T-helper 17 cell (primary cell): ENCODE measurements around the gene FAM229B. TPM values are rescaled to one million over a fixed set of nuclear protein-coding genes. Genes with fewer than 3 reads are reported as not detected.
"Not testable (repeated sequence)": the region's sequence is repeated elsewhere in the genome, so short reads cannot be mapped to it uniquely, and the experiment has no call there.

Source experiments
- ATAC-seq: fragments of 150-1000 bp; cut with Tn5 transposase; 2 replicates; pipeline ENCODE4 v1.10.0; 2021; ENCODE audit warnings: mild to moderate bottlenecking, moderate library complexity
- DNase-seq, 3 donors: peaks; one replicate each; pipeline versions ENCODE4 v3.0.0 to v3.0.0-alpha.2; 2020 to 2021
- H3K9me3 ChIP-seq: one replicate; pipeline ENCODE4 v1.7.0; 2013; ENCODE audit warnings: low read length, mild to moderate bottlenecking; ENCODE audit not compliant: control insufficient read depth, poor library complexity, severe bottlenecking
- H3K27ac Mint-ChIP-seq: one replicate; pipeline ENCODE4 v1.8.0; 2022; ENCODE audit warnings: mild to moderate bottlenecking, moderate library complexity, mixed read lengths
- H3K27me3 Mint-ChIP-seq: one replicate; pipeline ENCODE4 v1.8.0; 2022; ENCODE audit warnings: mixed read lengths
- H3K36me3 Mint-ChIP-seq: one replicate; pipeline ENCODE4 v1.8.0; 2022; ENCODE audit warnings: low read depth, mixed read lengths
- H3K4me1 Mint-ChIP-seq: one replicate; pipeline ENCODE4 v1.8.0; 2022; ENCODE audit warnings: mild to moderate bottlenecking, mixed read lengths
- H3K4me3 Mint-ChIP-seq: one replicate; pipeline ENCODE4 v1.8.0; 2022; ENCODE audit warnings: mild to moderate bottlenecking, moderate library complexity, mixed read lengths
- total RNA-seq, 4 donors: library from RNA in 2 of 4; stranded (reverse) in 2 of 4; gene quantifications; one replicate each; pipeline ENCODE4 v1.2.3 and lab custom pipeline; 2022 to 2026

The FAM229B gene
- total RNA-seq, 2 donors from 2014 or later: 0.50 to 3.9 TPM

DNA sequence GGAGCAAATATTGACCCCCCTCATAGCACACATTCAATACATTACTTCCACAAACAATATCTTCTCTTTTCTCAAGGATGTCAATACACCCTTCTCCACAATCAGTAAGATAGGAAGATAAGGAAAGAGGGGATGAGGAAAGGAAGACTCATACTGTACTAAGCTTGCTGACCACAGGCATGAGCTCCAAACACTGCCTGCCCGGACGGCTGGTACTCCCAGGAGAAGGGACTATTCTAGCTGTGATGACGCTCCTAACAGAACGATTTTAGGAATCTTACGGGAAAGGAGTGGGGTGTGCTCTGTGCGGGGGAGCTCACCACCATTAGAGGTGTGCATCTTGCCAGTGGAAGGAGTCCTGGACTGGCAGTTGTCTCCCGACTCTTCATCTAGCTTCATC, 37.4 kb upstream of the FAM229B start:
- DNase-seq (no peak), ATAC-seq (no peak)
- Mint-ChIP-seq H3K36me3 (no peaks in the 10 kb centered on the region), H3K27me3 (peaks cover 9% of the 10 kb centered on the region), H3K27ac (peak overlapping the region; percentile 10), H3K4me3 (no peak overlapping the region), H3K4me1 (peaks cover 7% of the 10 kb centered on the region)
- no peaks in the 10 kb centered on the region for H3K9me3 ChIP-seq

DNA sequence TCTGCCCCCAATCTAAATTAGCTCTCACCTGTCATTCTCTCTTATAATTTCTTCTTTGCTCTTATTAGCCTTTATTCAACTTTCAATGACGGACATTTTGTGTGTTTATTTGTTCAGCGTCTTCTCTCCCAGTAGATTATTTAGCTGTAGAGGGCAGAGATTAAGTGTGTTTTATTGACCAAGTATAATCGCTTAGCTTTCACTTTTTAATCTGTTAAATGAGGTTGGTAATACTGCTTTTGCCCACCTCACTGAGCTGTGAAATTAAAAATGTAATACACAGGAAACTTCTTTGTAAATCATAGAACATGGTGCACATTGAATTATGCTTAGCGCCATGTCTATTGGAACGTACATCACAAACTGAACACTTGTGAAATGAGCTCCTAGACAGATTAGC, 37.0 kb upstream of the FAM229B start:
- DNase-seq (no peak), ATAC-seq (no peak)
- H3K9me3 ChIP-seq: no peaks in the 10 kb centered on the region
- Mint-ChIP-seq H3K4me3 (no peak overlapping the region), H3K4me1 (peaks cover 8% of the 10 kb centered on the region), H3K27me3 (peaks cover 12% of the 10 kb centered on the region), H3K27ac (peak overlapping the region; percentile 10), H3K36me3 (no peaks in the 10 kb centered on the region)

DNA sequence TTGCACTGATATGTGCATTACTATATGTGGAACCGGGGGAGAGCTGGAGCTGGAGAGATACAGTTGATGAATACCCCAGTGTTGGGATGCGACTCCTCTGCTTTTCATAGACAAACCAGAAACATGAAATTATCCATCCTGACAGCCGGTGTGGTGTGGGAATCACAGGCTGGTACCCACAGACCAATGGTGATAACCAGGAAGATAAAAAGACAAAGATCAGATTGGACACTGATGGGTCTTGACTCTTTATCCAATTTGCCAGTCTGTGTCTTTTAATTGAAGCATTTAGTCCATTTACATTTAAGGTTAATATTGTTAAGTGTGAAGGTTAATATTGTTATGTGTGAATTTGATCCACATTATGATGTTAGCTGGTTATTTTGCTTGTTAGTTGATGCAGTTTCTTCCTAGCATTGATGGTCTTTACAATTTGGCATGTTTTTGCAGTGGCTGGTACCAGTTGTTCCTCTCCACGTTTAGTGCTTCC, 36.1 kb upstream of the FAM229B start:
- H3K27ac Mint-ChIP-seq, H3K4me3 Mint-ChIP-seq, DNase-seq, ATAC-seq, H3K9me3 ChIP-seq, H3K36me3 Mint-ChIP-seq, H3K4me1 Mint-ChIP-seq: not testable (repeated sequence)
- H3K27me3 Mint-ChIP-seq: peaks cover 12% of the 10 kb centered on the region

DNA sequence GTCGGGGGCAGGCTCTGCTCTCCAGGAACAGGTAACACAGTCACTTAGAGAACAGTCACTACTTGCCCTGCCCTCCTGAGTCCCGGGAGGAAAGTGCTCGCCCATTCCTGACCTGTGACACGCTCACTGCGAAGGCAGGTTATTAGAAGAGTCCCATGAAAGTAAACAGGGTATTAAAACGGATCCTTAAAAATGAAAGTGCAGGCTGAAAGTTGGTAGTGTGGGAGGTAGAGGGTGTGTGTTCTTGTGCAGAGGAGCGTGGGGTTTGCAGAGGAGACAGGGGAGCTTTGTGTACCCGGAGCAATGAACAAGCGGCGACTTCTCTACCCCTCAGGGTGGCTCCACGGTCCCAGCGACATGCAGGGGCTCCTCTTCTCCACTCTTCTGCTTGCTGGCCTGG, 33.4 kb upstream of the FAM229B start, which contains the start of gene CCN6:
CCN6 (plus strand) TSS at position 104 of the 400 bp plus-strand sequence; CDS start at position 358, 254 bp downstream.
- Mint-ChIP-seq H3K27ac (no peak within 1 kb of the TSS), H3K4me3 (no peak within 1 kb of the TSS), H3K36me3 (no peaks in the 10 kb centered on the region), H3K27me3 (peaks cover 12% of the 10 kb centered on the region), H3K4me1 (peaks cover 8% of the 10 kb centered on the region)
- DNase-seq (no peak), ATAC-seq (no peak)
- no peaks in the 10 kb centered on the region for H3K9me3 ChIP-seq

DNA sequence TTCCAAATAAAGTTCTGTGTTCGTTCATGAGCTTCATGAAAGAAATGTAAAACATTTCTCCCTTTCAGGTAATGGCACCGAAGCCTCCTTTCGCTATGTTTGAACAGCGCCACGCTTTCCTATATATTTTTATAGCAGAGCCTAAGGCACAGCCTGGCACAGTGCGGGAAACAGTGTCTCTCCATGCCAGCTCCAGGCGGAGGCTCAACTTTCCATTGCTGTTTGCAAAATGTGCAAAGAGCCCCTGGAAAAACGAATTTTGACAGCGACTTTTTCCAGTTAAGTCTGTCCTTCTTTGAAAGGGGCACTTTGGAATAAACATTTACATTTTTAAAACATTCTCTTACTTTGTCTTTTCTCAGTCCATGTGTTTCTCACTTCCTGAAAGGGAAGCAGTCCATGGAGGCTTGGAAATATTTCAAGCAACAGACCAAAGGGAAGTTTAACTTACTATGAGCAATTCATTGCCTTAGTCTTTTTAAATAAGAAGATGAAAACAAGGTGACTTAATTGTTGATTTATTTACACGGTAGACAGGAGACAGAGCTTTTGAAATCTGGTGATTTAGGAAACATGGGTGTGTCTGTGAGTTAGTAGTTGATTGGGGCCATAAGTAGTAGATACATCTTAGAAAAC, 32.7 kb upstream of the FAM229B start:
- Mint-ChIP-seq H3K27me3 (peaks cover 12% of the 10 kb centered on the region), H3K4me3 (no peak overlapping the region), H3K27ac (no peak overlapping the region), H3K36me3 (no peaks in the 10 kb centered on the region), H3K4me1 (peaks cover 8% of the 10 kb centered on the region)
- DNase-seq: no peak
- no peak for ATAC-seq
- no peaks in the 10 kb centered on the region for H3K9me3 ChIP-seq

DNA sequence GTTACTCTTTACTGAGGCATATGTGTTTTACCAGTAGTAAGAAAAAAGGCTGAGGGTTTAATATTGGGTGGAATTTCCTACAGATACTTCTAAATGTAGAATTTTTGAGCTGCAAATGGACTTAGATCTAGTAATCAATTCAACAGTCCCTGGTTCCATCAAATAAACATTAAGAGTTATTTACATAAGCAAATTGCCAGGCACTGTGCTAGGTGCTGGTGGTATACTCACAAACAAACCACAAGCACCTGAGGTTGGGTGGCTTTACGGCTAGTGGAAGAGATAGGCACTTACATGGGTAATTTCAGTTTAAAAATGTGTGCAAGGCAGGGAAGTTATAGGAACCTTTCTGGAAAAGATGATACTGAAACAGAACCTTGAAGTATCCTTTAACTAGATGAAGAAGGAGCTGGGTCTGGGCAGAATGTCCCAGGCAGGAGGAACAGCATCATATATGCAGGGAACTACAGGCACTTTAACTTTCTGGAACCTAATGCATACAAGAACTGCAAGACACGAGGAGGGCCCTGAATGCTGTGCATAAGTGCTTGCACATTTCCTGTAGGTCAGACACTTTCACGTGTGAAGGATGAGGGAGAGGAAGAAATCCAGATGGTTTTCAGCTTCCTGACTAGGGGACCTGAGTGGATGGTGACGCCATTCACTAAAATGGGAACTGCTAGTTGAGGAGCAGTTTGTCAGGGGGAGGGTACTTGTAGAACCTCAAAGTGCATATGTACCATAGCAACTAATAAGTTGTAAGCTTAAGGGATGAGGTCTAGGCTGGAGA, 29.0 kb upstream of the FAM229B start:
- DNase-seq (no peak), ATAC-seq (no peak)
- no peak overlapping the region for H3K4me3 Mint-ChIP-seq
- H3K36me3 Mint-ChIP-seq: no peaks in the 10 kb centered on the region
- H3K27me3 Mint-ChIP-seq: peaks cover 7% of the 10 kb centered on the region
- H3K9me3 ChIP-seq: no peaks in the 10 kb centered on the region
- no peak overlapping the region for H3K27ac Mint-ChIP-seq
- peaks cover 6% of the 10 kb centered on the region for H3K4me1 Mint-ChIP-seq

DNA sequence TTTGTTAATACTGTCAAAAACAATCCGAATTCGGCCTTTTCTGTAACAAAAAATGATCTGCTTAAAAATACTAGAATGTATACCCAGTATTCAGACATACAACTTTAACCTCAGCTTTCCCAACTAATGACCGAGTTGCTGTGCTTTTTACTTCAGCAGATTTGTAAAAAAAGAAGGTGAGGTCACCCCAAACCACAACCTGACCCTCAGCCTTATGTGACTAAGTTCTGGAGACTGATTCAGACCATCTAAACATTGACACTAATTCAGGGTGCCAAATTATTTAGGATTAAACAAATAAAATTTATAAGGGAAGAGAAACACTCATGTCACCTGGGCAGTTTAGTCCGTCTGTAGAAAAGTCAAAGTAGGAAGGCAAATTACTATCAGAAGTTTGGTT, 25.8 kb upstream of the FAM229B start:
- Mint-ChIP-seq H3K27ac (no peak overlapping the region), H3K36me3 (no peaks in the 10 kb centered on the region), H3K27me3 (no peaks in the 10 kb centered on the region), H3K4me3 (no peak overlapping the region), H3K4me1 (no peaks in the 10 kb centered on the region)
- DNase-seq (no peak), ATAC-seq (no peak)
- H3K9me3 ChIP-seq: no peaks in the 10 kb centered on the region

DNA sequence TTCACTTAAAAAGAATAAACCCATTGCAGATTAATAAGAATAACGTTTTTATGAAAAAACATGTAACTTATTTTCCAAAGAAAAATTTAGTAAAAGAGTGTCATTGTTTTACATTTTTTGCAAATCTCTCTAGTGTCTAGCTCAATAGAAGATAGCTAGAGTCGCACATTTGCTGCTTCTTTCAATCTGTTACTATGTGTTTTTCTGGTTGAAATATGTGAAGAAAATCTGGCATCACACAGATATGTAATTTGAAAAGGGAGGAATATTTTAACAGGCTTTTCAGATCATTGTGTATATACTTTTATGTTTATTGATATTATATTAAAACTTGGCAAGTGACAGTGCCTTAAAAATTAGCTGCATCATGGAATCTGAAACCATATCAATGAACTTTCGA, 24.4 kb upstream of the FAM229B start:
- ATAC-seq: no peak
- no peaks in the 10 kb centered on the region for H3K9me3 ChIP-seq
- H3K4me1 Mint-ChIP-seq: no peaks in the 10 kb centered on the region
- H3K27ac Mint-ChIP-seq: no peak overlapping the region
- no peaks in the 10 kb centered on the region for H3K36me3 Mint-ChIP-seq
- no peaks in the 10 kb centered on the region for H3K27me3 Mint-ChIP-seq
- no peak overlapping the region for H3K4me3 Mint-ChIP-seq
- no peak for DNase-seq

DNA sequence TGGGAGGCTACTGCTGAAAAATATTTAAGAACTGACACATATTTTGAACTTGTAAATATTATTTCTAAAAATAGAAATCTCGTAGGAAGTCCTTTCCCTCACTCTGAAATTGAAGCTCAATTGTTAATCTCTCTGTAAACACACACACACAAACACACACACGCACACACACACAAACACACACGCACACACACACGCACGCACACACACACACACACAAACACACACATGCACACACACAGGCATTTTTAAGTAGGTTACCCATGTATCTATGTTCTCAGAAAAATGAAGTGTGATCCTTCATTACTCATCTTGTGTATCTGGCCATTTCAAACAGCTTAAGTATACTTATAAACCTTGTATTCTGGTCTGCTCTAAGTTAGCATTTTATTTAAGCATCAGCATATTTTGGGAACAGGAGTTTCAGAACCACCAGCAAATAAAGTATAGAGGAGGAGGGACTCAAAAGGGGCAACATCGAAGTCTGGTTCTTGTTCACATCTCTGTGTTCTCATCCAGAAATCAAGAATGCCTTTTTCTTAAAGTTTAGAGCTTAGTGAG, 21.9 kb upstream of the FAM229B start:
- Mint-ChIP-seq H3K4me3 (no peak overlapping the region), H3K36me3 (no peaks in the 10 kb centered on the region), H3K4me1 (no peaks in the 10 kb centered on the region), H3K27ac (no peak overlapping the region), H3K27me3 (no peaks in the 10 kb centered on the region)
- no peaks in the 10 kb centered on the region for H3K9me3 ChIP-seq
- ATAC-seq: no peak
- DNase-seq: no peak

DNA sequence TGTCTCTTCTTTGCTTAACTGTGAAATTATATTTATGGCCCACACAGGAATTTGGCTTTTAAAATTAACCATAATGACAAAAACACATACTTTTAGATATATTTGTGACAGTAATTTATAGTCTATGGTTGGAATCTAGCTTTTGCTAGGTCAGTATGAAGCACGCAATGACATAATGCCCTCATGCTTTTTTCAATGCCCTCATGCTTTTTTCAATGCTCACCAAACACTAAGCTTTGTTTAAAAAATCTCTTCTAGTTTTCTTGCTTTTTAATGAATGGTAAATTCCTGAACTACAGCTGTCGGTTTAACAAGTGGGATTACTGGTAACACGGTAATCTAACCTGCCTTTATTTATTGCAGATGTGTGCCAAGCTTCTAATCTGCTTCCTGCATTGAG, 20.8 kb upstream of the FAM229B start:
- Mint-ChIP-seq H3K4me1 (no peaks in the 10 kb centered on the region), H3K4me3 (no peak overlapping the region), H3K36me3 (no peaks in the 10 kb centered on the region), H3K27ac (no peak overlapping the region), H3K27me3 (no peaks in the 10 kb centered on the region)
- ATAC-seq (no peak), DNase-seq (no peak)
- no peaks in the 10 kb centered on the region for H3K9me3 ChIP-seq

DNA sequence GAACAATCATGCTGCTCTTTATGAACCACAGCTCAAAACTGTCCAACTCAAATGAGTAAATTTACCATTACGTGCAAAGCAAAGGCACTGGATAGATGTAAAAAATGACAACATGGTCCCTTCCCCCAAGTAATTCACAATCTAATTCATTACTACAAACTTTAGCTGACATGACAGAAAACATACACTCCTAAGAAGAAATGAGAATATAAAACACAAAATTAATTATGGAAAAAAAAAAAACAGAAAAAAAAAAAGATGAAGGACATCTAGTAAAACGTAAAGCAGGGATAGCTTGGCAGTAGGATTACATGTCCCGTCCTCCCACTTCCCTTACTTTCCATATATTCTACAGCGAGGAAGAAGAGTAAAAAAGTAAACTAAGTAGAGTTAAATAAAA, 5.8 kb upstream of the FAM229B start:
- H3K4me1 Mint-ChIP-seq: peaks cover 6% of the 10 kb centered on the region
- no peaks in the 10 kb centered on the region for H3K9me3 ChIP-seq
- DNase-seq: no peak
- no peaks in the 10 kb centered on the region for H3K27me3 Mint-ChIP-seq
- no peak for ATAC-seq
- H3K36me3 Mint-ChIP-seq: no peaks in the 10 kb centered on the region
- H3K4me3 Mint-ChIP-seq: no peak overlapping the region
- H3K27ac Mint-ChIP-seq: no peak overlapping the region

DNA sequence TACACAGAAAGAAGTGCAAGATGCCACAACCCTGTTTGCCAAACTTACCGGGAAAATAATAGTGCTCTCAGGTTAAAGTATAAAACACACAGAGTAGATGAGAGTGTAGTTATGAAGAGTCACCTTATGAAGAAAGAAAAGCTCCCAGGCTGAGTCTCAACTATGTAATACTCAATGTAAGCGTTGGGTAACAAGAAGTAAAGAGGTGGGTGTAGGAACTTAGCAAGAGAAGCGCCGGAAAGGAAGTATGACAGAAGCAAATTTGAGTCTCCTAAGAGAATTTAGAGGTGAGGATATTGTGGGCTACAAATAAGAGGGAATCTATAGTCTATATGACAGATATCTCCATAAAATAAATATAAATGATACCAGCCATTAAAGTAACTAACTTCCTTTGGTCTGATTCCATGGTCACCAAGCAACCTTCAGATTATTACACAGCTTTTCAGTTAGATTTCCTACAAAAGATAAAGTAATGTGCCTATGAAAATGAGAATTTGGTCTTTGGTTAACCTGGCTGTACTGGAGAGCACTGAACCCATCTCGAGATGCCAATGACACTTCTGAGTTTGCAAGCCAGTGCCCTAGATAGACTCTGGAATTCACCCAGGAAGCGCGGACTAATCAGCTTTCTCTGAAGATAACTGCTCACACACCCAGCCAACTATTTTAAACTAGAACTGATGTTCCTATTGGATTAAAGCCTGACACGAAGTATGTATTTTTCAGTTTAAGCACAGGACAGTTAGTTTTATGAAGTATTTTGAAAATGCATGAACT, 1.9 kb upstream of the FAM229B start:
- Mint-ChIP-seq H3K4me1 (peaks cover 6% of the 10 kb centered on the region), H3K27ac (no peak overlapping the region), H3K27me3 (peaks cover 17% of the 10 kb centered on the region), H3K4me3 (peak overlapping the region; percentile 80), H3K36me3 (no peaks in the 10 kb centered on the region)
- DNase-seq (no peak), ATAC-seq (no peak)
- no peaks in the 10 kb centered on the region for H3K9me3 ChIP-seq

DNA sequence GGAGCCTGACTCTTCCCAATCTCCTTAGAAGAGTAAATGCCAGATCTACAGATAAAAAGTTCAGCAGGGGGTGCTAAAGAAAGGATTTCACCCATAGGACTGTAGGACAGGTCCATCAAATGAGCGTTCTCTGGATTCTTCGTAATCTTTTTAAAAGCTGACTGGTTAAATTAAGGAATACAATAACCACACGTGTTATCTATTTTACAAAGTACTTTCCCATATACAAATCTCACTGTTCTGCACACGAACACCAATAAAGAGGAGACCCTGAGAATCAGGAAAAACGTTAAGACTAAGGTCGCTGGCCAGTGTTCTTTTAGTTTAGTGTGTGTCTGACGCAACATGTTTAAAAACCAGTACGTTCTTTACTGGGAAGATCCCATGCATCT, 651 bp upstream of the FAM229B start:
- Mint-ChIP-seq H3K27ac (no peak overlapping the region), H3K4me1 (peaks cover 3% of the 10 kb centered on the region), H3K27me3 (peaks cover 25% of the 10 kb centered on the region), H3K36me3 (no peaks in the 10 kb centered on the region), H3K4me3 (no peak overlapping the region)
- H3K9me3 ChIP-seq: no peaks in the 10 kb centered on the region
- no peak for ATAC-seq
- no peak for DNase-seq
